ENCODE data around the gene DCC.

The DCC gene

GRCh38 chr18:53521068-53521467 is 1181.1 kb downstream of the DCC start:
- no peak for DNase-seq (ENCODE audit: low spot score)

GRCh38 chr18:53526101-53526870 is 1186.3 kb downstream of the DCC start:
- DNase-seq (ENCODE audit: low spot score), result no peak

GRCh38 chr18:53527365-53527764 is 1187.4 kb downstream of the DCC start:
- no peak for DNase-seq (ENCODE audit: low spot score)

- no peak for DNase-seq (ENCODE audit: low spot score)
Measured at GRCh38 chr18:53531187-53531586, 1191.2 kb downstream of the DCC start.

GRCh38 chr18:53531896-53532295 is 1191.9 kb downstream of the DCC start:
- DNase-seq (ENCODE audit: low spot score), result no peak

- DNase-seq (ENCODE audit: low spot score), result no peak
Measured at GRCh38 chr18:53534203-53534602, 1194.2 kb downstream of the DCC start.

GRCh38 chr18:53534695-53535094 is 1194.7 kb downstream of the DCC start:
- no peak for DNase-seq (ENCODE audit: low spot score)

GRCh38 chr18:53536908-53537307 is 1196.9 kb downstream of the DCC start:
- no peak for DNase-seq (ENCODE audit: low spot score)

GRCh38 chr18:53541924-53542323 is 1201.9 kb downstream of the DCC start:
- no peak for DNase-seq (ENCODE audit: low spot score)

- DNase-seq (ENCODE audit: low spot score), result no peak
Measured at GRCh38 chr18:53543711-53544110, 1203.7 kb downstream of the DCC start.

- DNase-seq (ENCODE audit: low spot score), result no peak
Measured at GRCh38 chr18:53544917-53545316, 1204.9 kb downstream of the DCC start.

GRCh38 chr18:53551868-53552426 is 1212.0 kb downstream of the DCC start:
- no peak for DNase-seq (ENCODE audit: low spot score)

- no peak for DNase-seq (ENCODE audit: low spot score)
Measured at GRCh38 chr18:53553030-53553429, 1213.0 kb downstream of the DCC start.

- DNase-seq (ENCODE audit: low spot score), result no peak
Measured at GRCh38 chr18:53556450-53556849, 1216.5 kb downstream of the DCC start.

GRCh38 chr18:53560546-53560945 is 1220.5 kb downstream of the DCC start:
- DNase-seq (ENCODE audit: low spot score), result no peak

GRCh38 chr18:53566626-53567025 is 1226.6 kb downstream of the DCC start:
- DNase-seq (ENCODE audit: low spot score), result no peak

- DNase-seq (ENCODE audit: low spot score), result peak; percentile 8
Measured at GRCh38 chr18:53567929-53568574, 1228.1 kb downstream of the DCC start.
